ENCODE data around the gene TTF1.
"Not testable (repeated sequence)": the region's sequence is repeated elsewhere in the genome, so short reads cannot be mapped to it uniquely, and the experiment has no call there.

Gene TTF1

GRCh38 chr9:132381966-132382541 lies 24.6 kb downstream of the TTF1 start:
- TF ChIP-seq, protein P1, sequence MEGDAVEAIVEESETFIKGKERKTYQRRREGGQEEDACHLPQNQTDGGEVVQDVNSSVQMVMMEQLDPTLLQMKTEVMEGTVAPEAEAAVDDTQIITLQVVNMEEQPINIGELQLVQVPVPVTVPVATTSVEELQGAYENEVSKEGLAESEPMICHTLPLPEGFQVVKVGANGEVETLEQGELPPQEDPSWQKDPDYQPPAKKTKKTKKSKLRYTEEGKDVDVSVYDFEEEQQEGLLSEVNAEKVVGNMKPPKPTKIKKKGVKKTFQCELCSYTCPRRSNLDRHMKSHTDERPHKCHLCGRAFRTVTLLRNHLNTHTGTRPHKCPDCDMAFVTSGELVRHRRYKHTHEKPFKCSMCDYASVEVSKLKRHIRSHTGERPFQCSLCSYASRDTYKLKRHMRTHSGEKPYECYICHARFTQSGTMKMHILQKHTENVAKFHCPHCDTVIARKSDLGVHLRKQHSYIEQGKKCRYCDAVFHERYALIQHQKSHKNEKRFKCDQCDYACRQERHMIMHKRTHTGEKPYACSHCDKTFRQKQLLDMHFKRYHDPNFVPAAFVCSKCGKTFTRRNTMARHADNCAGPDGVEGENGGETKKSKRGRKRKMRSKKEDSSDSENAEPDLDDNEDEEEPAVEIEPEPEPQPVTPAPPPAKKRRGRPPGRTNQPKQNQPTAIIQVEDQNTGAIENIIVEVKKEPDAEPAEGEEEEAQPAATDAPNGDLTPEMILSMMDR (IDR thresholded peaks at IDR 0.05; ENCODE audit: low read depth, low read length), result no peak
- H3K4me3 ChIP-seq (ENCODE audit: low read depth, low read length), result no peak overlapping the region

DNA sequence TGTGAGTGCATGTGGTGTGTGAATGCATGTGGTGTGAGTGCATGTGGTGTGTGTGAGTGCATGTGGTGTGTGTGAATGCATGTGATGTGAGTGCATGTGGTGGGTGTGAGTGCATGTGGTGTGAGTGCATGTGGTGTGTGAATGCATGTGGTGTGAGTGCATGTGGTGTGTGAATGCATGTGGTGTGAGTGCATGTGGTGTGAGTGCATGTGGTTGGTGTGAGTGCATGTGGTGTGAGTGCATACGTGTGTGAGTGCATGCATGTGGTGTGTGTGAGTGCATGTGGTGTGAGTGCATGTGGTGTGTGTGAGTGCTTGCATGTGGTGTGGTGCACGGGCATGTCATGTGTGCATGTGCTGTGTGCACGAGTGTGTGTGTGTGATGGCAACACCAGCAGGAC lies 28.2 kb downstream of the TTF1 start:
- not testable (repeated sequence) for H3K4me3 ChIP-seq (ENCODE audit: low read depth, low read length)

DNA sequence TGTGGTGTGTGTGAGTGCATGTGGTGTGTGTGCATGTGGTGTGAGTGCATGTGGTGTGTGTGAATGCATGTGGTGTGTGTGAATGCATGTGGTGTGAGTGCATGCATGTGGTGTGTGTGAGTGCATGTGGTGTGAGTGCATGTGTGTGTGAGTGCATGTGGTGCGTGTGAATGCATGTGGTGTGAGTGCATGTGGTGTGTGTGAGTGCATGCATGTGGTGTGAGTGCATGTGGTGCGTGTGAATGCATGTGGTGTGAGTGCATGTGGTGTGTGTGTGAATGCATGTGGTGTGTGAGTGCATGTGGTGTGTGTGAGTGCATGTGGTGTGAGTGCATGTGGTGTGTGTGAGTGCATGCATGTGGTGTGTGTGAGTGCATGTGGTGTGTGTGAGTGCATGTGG lies 28.9 kb downstream of the TTF1 start:
- not testable (repeated sequence) for H3K4me3 ChIP-seq (ENCODE audit: low read depth, low read length)

- TF ChIP-seq, protein P1 (IDR thresholded peaks at IDR 0.05; ENCODE audit: low read depth, low read length), result no peak
- no peak overlapping the region for H3K4me3 ChIP-seq (ENCODE audit: low read depth, low read length)
Measured at GRCh38 chr9:132372177-132373095, 34.2 kb downstream of the TTF1 start.

- H3K4me3 ChIP-seq (ENCODE audit: low read depth, low read length), result no peak overlapping the region
- TF ChIP-seq, protein P1 (IDR thresholded peaks at IDR 0.05; ENCODE audit: low read depth, low read length), result no peak
Measured at GRCh38 chr9:132370592-132370991, 36.0 kb downstream of the TTF1 start.

- H3K4me3 ChIP-seq (ENCODE audit: low read depth, low read length), result no peak overlapping the region
- TF ChIP-seq, protein P1 (IDR thresholded peaks at IDR 0.05; ENCODE audit: low read depth, low read length), result no peak
Measured at GRCh38 chr9:132369421-132369820, 37.2 kb downstream of the TTF1 start.

DNA sequence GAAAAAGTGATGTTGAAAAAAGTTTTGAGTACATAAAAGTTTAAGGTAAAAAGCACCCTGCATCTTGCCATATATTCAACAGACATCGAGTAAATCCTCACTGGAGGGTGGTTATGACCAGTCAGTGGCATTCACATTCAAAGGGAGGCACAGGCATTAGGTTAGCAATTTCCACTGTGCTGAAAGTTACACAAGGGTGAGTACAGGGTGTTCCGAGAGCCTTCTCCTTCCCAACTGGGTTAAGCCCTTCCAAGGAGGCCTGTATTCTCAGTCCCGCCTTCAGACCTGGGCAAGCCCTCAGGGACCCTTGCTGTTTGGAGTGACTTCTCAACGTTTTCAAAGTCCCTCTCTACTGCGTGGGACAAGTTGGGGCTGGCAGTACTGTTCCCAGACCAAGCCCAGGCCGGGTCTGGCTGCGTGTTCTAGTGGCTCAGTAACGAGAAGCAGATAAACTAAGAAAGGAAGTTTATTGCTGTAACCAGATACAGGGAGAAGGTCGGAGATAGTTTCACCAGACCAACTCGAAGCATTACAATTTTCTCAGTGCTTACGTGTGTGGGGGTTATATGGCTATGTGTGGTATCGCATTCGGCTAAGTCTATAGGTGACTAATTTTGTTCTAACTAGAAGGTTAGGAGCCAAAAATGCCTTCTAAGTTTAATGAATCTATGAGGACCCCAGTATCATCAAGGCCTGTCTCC lies 38.9 kb downstream of the TTF1 start:
- H3K4me3 ChIP-seq (ENCODE audit: low read depth, low read length), result no peak overlapping the region
- TF ChIP-seq, protein P1 (IDR thresholded peaks at IDR 0.05; ENCODE audit: low read depth, low read length), result no peak

GRCh38 chr9:132366481-132366880 lies 40.2 kb downstream of the TTF1 start:
- TF ChIP-seq, protein P1 (IDR thresholded peaks at IDR 0.05; ENCODE audit: low read depth, low read length), result no peak
- H3K4me3 ChIP-seq (ENCODE audit: low read depth, low read length), result no peak overlapping the region
